Activated B cell treated with CpG ODN at 0.5 μM for 24 hours (primary cell): ENCODE results near the gene DIP2C. TPM values are rescaled to one million over a fixed set of nuclear protein-coding genes. Genes with fewer than 3 reads are reported as not detected.

Experiments
- ATAC-seq: fragments of 200-7000 bp; cut with Tn5 transposase; one replicate; pipeline ENCODE4 v1.10.0; 2021; ENCODE audit warnings: low read depth, mild to moderate bottlenecking, moderate library complexity
- CTCF ChIA-PET: fragments of 350-600 bp; sonication (Branson Sonifier 250); formaldehyde crosslinking; loops from one replicate; lab custom pipeline; 2021; ENCODE audit warnings: antibody characterized with exemption; lab: Charles Lee
- POLR2A ChIA-PET: fragments of 350-600 bp; sonication (Branson Sonifier 250); formaldehyde crosslinking; loops from one replicate; lab custom pipeline; 2021; ENCODE audit warnings: antibody characterized with exemption; lab: Charles Lee
- DNase-seq: peaks from one replicate; pipeline ENCODE4 v3.0.0; 2022
- H3K27ac Mint-ChIP-seq: one replicate; pipeline ENCODE4 v1.8.0; 2020; ENCODE audit warnings: mixed read lengths
- H3K27me3 Mint-ChIP-seq: one replicate; pipeline ENCODE4 v1.8.0; 2021; ENCODE audit warnings: mixed read lengths
- H3K36me3 Mint-ChIP-seq: one replicate; pipeline ENCODE4 v1.8.0; 2021; ENCODE audit warnings: low read depth, mixed read lengths
- H3K4me1 Mint-ChIP-seq: one replicate; pipeline ENCODE4 v1.8.0; 2021; ENCODE audit warnings: mixed read lengths
- H3K4me3 Mint-ChIP-seq: one replicate; pipeline ENCODE4 v1.8.0; 2020; ENCODE audit warnings: mild to moderate bottlenecking, mixed read lengths
- H3K9me3 Mint-ChIP-seq: one replicate; pipeline ENCODE4 v1.8.0; 2020; ENCODE audit warnings: mixed read lengths
- intact Hi-C: fragments of 100-400 bp; cut with micrococcal nuclease; formaldehyde crosslinking; loops from one replicate; pipeline ENCODE4 v1.15.1; 2024
- total RNA-seq: library from RNA; stranded (reverse); gene quantifications from 2 replicates; pipeline ENCODE4 v1.2.3, GENCODE V29; 2022
- TF ChIP-seq, protein P1 (sequence below): fragments of 200-600 bp; IDR thresholded peaks from one replicate; pipeline ENCODE4 v1.8.0; 2022; ENCODE audit warnings: antibody characterized with exemption, mild to moderate bottlenecking

Gene DIP2C
- total RNA-seq, 1 donor from 2014 or later = 0.49 TPM

- ATAC-seq (no peak), DNase-seq (no peak)
- H3K4me3 Mint-ChIP-seq = no peak overlapping the region
- H3K27me3 Mint-ChIP-seq = peaks cover 23% of the 10 kb centered on the region
- no peak overlapping the region for H3K27ac Mint-ChIP-seq
- intact Hi-C loops = no loop called here
- TF ChIP-seq, protein P1, sequence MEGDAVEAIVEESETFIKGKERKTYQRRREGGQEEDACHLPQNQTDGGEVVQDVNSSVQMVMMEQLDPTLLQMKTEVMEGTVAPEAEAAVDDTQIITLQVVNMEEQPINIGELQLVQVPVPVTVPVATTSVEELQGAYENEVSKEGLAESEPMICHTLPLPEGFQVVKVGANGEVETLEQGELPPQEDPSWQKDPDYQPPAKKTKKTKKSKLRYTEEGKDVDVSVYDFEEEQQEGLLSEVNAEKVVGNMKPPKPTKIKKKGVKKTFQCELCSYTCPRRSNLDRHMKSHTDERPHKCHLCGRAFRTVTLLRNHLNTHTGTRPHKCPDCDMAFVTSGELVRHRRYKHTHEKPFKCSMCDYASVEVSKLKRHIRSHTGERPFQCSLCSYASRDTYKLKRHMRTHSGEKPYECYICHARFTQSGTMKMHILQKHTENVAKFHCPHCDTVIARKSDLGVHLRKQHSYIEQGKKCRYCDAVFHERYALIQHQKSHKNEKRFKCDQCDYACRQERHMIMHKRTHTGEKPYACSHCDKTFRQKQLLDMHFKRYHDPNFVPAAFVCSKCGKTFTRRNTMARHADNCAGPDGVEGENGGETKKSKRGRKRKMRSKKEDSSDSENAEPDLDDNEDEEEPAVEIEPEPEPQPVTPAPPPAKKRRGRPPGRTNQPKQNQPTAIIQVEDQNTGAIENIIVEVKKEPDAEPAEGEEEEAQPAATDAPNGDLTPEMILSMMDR = no peak
- H3K4me1 Mint-ChIP-seq = no peaks in the 10 kb centered on the region
- ChIA-PET CTCF (no interaction called here), POLR2A (no interaction called here)
- H3K9me3 Mint-ChIP-seq = no peaks in the 10 kb centered on the region
- H3K36me3 Mint-ChIP-seq = no peaks in the 10 kb centered on the region
Measured at GRCh38 chr10:600876-601659, 88.4 kb downstream of the DIP2C start.

- ATAC-seq = no peak
- CTCF ChIA-PET = no interaction called here
- H3K9me3 Mint-ChIP-seq = no peaks in the 10 kb centered on the region
- TF ChIP-seq, protein P1 = no peak
- POLR2A ChIA-PET = no interaction called here
- H3K27me3 Mint-ChIP-seq = peaks cover 23% of the 10 kb centered on the region
- no peaks in the 10 kb centered on the region for H3K4me1 Mint-ChIP-seq
- intact Hi-C loops = no loop called here
- no peak for DNase-seq
- no peak overlapping the region for H3K27ac Mint-ChIP-seq
- H3K4me3 Mint-ChIP-seq = no peak overlapping the region
- H3K36me3 Mint-ChIP-seq = no peaks in the 10 kb centered on the region
Measured at GRCh38 chr10:600234-600633, 89.2 kb downstream of the DIP2C start.

GRCh38 chr10:599767-600166, 89.7 kb downstream of the DIP2C start:
- H3K36me3 Mint-ChIP-seq = no peaks in the 10 kb centered on the region
- H3K9me3 Mint-ChIP-seq = no peaks in the 10 kb centered on the region
- DNase-seq (no peak), ATAC-seq (no peak)
- H3K4me3 Mint-ChIP-seq = no peak overlapping the region
- TF ChIP-seq, protein P1 = no peak
- CTCF ChIA-PET = no interaction called here
- no peaks in the 10 kb centered on the region for H3K4me1 Mint-ChIP-seq
- intact Hi-C loops = no loop called here
- H3K27ac Mint-ChIP-seq = no peak overlapping the region
- peaks cover 23% of the 10 kb centered on the region for H3K27me3 Mint-ChIP-seq
- POLR2A ChIA-PET = no interaction called here

- CTCF ChIA-PET = no interaction called here
- DNase-seq (no peak), ATAC-seq (no peak)
- peaks cover 21% of the 10 kb centered on the region for H3K27me3 Mint-ChIP-seq
- H3K4me3 Mint-ChIP-seq = no peak overlapping the region
- no peaks in the 10 kb centered on the region for H3K36me3 Mint-ChIP-seq
- H3K9me3 Mint-ChIP-seq = no peaks in the 10 kb centered on the region
- no peak overlapping the region for H3K27ac Mint-ChIP-seq
- POLR2A ChIA-PET = no interaction called here
- H3K4me1 Mint-ChIP-seq = no peaks in the 10 kb centered on the region
- intact Hi-C loops = no loop called here
- TF ChIP-seq, protein P1 = no peak
Measured at GRCh38 chr10:598415-599170, 90.9 kb downstream of the DIP2C start.

DNA sequence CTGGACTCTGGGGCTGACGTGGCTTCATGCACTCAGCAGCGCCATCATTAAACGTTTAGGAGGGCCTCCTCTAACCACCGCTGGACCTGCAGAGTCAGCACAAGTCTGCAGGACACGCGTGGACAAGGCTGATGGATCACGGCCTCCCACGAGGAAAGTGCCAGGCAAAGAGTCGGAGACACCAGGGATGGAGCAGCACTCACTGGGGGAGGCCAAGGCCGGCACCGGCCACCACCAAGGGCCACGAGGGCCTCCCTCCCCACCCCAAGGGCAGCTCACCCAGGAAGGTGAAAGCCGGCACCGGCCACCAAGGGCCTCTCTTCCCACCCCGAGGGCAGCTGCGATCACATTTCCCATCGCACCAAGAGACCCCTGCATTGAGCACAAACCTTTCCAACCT, 91.5 kb downstream of the DIP2C start:
- H3K4me1 Mint-ChIP-seq = no peaks in the 10 kb centered on the region
- H3K27ac Mint-ChIP-seq = no peak overlapping the region
- CTCF ChIA-PET = no interaction called here
- peaks cover 18% of the 10 kb centered on the region for H3K27me3 Mint-ChIP-seq
- H3K9me3 Mint-ChIP-seq = no peaks in the 10 kb centered on the region
- no peak for DNase-seq
- H3K4me3 Mint-ChIP-seq = no peak overlapping the region
- no peak for ATAC-seq
- TF ChIP-seq, protein P1 = no peak
- intact Hi-C loops = no loop called here
- H3K36me3 Mint-ChIP-seq = no peaks in the 10 kb centered on the region
- POLR2A ChIA-PET = no interaction called here
